PC-3 (cell line): ENCODE data around the gene CYTH4.

Experiments used
- CTCF ChIP-seq: fragments of 300-600 bp; sonication (generic); conservative IDR thresholded peaks from 2 replicates; pipeline ENCODE4 v1.5.1; 2017; ENCODE audit warnings: antibody characterized with exemption, low read depth, mild to moderate bottlenecking, low read length
- EZH2 ChIP-seq: fragments of 300-600 bp; sonication (generic); IDR thresholded peaks from one replicate; pipeline ENCODE4 v1.6.1; 2017; ENCODE audit warnings: antibody characterized with exemption, mild to moderate bottlenecking, low read length; ENCODE audit not compliant: unreplicated experiment
- EZH2phosphoT487 ChIP-seq: fragments of 300-600 bp; sonication (generic); IDR thresholded peaks from 2 replicates; pipeline ENCODE4 v1.6.1; 2018; ENCODE audit warnings: mild to moderate bottlenecking, antibody characterized with exemption, low read length, borderline replicate concordance

DNA sequence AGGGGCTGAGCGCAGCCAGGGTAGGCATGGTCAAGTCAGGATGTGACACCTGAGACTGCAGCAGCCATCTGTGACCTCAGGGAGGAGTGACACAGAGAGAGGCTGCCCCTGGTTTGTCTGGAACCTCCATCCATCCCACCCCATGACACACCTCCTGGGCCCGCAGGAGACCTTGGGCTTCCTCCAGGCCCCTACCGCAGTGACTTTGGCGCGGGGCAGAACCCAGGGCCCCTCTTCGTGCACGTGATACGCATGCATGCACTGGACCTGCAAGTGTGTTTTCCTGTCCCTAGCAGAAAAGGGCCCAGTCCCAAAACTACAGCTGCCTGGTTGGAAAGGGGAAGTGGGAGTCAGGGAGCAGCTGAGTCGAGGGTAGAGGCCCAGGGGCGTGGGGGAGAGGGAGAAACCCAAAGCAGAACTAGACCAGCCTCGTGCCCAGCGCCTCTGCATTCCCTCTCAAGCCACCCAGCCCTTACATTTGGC is 7.9 kb upstream of the CYTH4 start:
- TF ChIP-seq CTCF = no peak
- no peak for TF ChIP-seq EZH2
- TF ChIP-seq EZH2phosphoT487 = no peak
